ENCODE measurements around the gene RUFY1. TPM values are rescaled to one million over a fixed set of nuclear protein-coding genes. Genes with fewer than 3 reads are reported as not detected.

RUFY1 gene
- total and polyA plus RNA-seq, 10 of the 15 experiments (the other 5 are each of a cell fraction or from before 2014, with no cell fraction given) = 5.7 to 36.3 (median 24.5) TPM

- Histone ChIP-seq H3K79me2 (ENCODE audit: control insufficient read depth, insufficient read depth, low read length) (peaks cover 27% of the 10 kb centered on the region), H3K4me3 (no peak overlapping the region), H3K36me3 (ENCODE audit: control insufficient read depth in 2 of 2, insufficient read depth in 2 of 2, low read length in 1 of 2) (no peaks in the 10 kb centered on the region), H3K9me3 (replicated peaks; ENCODE audit: control insufficient read depth, insufficient read depth, low read length) (no peaks in the 10 kb centered on the region), H3K4me1 (ENCODE audit: control insufficient read depth, insufficient read depth, low read length) (no peaks in the 10 kb centered on the region; the same call in 1 of the 2 replicates), H3K4me2 (ENCODE audit: control insufficient read depth, insufficient read depth) (no peak overlapping the region), H2AFZ (ENCODE audit: control insufficient read depth, low read depth, low read length) (no peak overlapping the region), H4K20me1 (ENCODE audit: control insufficient read depth, insufficient read depth) (no peaks in the 10 kb centered on the region), H3K27me3 (replicated peaks in 1 of 2; ENCODE audit: control insufficient read depth in 2 of 2, insufficient read depth in 2 of 2, low read length in 1 of 2) (no peaks in the 10 kb centered on the region), H3K9ac (ENCODE audit: control insufficient read depth, insufficient read depth, low read length) (no peak overlapping the region), H3K27ac (ENCODE audit: control insufficient read depth, insufficient read depth) (no peak overlapping the region)
- no peak for DNase-seq (ENCODE audit: low read depth, low spot score)
- in situ Hi-C loops (cut with MboI) (loop anchor here (10.0 kb wide), 1 partner anchor 1439 kb away; the partner anchor contains the start of gene N4BP3), intact Hi-C loops (cut with micrococcal nuclease; ENCODE audit: unreplicated experiment) (loop anchor here (5.0 to 10.0 kb wide), 2 partner anchors 123 to 929 kb away; partner anchors contain the start of gene CLK4)
- BruUV-seq (replicated peaks) = no TSS peak
- TF ChIP-seq, protein P1, sequence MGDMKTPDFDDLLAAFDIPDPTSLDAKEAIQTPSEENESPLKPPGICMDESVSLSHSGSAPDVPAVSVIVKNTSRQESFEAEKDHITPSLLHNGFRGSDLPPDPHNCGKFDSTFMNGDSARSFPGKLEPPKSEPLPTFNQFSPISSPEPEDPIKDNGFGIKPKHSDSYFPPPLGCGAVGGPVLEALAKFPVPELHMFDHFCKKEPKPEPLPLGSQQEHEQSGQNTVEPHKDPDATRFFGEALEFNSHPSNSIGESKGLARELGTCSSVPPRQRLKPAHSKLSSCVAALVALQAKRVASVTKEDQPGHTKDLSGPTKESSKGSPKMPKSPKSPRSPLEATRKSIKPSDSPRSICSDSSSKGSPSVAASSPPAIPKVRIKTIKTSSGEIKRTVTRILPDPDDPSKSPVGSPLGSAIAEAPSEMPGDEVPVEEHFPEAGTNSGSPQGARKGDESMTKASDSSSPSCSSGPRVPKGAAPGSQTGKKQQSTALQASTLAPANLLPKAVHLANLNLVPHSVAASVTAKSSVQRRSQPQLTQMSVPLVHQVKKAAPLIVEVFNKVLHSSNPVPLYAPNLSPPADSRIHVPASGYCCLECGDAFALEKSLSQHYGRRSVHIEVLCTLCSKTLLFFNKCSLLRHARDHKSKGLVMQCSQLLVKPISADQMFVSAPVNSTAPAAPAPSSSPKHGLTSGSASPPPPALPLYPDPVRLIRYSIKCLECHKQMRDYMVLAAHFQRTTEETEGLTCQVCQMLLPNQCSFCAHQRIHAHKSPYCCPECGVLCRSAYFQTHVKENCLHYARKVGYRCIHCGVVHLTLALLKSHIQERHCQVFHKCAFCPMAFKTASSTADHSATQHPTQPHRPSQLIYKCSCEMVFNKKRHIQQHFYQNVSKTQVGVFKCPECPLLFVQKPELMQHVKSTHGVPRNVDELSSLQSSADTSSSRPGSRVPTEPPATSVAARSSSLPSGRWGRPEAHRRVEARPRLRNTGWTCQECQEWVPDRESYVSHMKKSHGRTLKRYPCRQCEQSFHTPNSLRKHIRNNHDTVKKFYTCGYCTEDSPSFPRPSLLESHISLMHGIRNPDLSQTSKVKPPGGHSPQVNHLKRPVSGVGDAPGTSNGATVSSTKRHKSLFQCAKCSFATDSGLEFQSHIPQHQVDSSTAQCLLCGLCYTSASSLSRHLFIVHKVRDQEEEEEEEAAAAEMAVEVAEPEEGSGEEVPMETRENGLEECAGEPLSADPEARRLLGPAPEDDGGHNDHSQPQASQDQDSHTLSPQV (IDR thresholded peaks at IDR 0.05) = no peak
- no peak for FAIRE-seq
- no peak for ATAC-seq
- SMC1A ChIA-PET (ENCODE audit: uncharacterized antibody, unreplicated experiment) = no interaction called here
- RAD21 ChIA-PET (ENCODE audit: unreplicated experiment) = no interaction called here
- POLR2A ChIA-PET = no interaction called here
- WGBS (ENCODE audit: insufficient coverage, insufficient replicate concordance, low lambda C conversion rate, missing lambda C conversion rate) = 93% methylated on average over 7 of the region's 7 CpGs
- CTCF ChIA-PET = no interaction called here
Measured at GRCh38 chr5:179553875-179554274, 3.5 kb downstream of the RUFY1 start.

- intact Hi-C loops (cut with micrococcal nuclease; ENCODE audit: unreplicated experiment) = loop anchor here (5.0 to 10.0 kb wide), 3 partner anchors 67 to 930 kb away; partner anchors contain the start of genes CLK4 and HNRNPH1
- H3K4me1 ChIP-seq (ENCODE audit: control insufficient read depth, insufficient read depth, low read length) = peaks cover 2% of the 10 kb centered on the region
- TF ChIP-seq, protein P2, sequence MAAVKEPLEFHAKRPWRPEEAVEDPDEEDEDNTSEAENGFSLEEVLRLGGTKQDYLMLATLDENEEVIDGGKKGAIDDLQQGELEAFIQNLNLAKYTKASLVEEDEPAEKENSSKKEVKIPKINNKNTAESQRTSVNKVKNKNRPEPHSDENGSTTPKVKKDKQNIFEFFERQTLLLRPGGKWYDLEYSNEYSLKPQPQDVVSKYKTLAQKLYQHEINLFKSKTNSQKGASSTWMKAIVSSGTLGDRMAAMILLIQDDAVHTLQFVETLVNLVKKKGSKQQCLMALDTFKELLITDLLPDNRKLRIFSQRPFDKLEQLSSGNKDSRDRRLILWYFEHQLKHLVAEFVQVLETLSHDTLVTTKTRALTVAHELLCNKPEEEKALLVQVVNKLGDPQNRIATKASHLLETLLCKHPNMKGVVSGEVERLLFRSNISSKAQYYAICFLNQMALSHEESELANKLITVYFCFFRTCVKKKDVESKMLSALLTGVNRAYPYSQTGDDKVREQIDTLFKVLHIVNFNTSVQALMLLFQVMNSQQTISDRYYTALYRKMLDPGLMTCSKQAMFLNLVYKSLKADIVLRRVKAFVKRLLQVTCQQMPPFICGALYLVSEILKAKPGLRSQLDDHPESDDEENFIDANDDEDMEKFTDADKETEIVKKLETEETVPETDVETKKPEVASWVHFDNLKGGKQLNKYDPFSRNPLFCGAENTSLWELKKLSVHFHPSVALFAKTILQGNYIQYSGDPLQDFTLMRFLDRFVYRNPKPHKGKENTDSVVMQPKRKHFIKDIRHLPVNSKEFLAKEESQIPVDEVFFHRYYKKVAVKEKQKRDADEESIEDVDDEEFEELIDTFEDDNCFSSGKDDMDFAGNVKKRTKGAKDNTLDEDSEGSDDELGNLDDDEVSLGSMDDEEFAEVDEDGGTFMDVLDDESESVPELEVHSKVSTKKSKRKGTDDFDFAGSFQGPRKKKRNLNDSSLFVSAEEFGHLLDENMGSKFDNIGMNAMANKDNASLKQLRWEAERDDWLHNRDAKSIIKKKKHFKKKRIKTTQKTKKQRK (IDR thresholded peaks at IDR 0.05; ENCODE audit: low read depth, low read length) = no peak
- no peak for TF ChIP-seq EED (IDR thresholded peaks at IDR 0.05; ENCODE audit: low read depth)
- no peak for TF ChIP-seq HCFC1 (IDR thresholded peaks at IDR 0.05; ENCODE audit: low read length)
- no peak for TF ChIP-seq HDAC6 (IDR thresholded peaks at IDR 0.05; ENCODE audit: unreplicated experiment)
- TF ChIP-seq ZNF384 (IDR thresholded peaks at IDR 0.05; ENCODE audit: borderline replicate concordance, low read depth, low read length) = no peak
- TF ChIP-seq ZNF274 (IDR thresholded peaks at IDR 0.05; ENCODE audit: insufficient read depth, insufficient read length) = no peak
- TF ChIP-seq FOXM1 (IDR thresholded peaks at IDR 0.05; ENCODE audit: low read depth, low read length) = no peak
- no peak for TF ChIP-seq SMAD5 (IDR thresholded peaks at IDR 0.05; ENCODE audit: low read depth)
- no peak for TF ChIP-seq ESRRA (IDR thresholded peaks at IDR 0.05; ENCODE audit: low read length)
- no peak for TF ChIP-seq CBX3 (IDR thresholded peaks at IDR 0.05; ENCODE audit: borderline replicate concordance, low read depth)
Measured at GRCh38 chr5:179554981-179555380, 4.6 kb downstream of the RUFY1 start.

More at GRCh38 chr5:179554981-179555380, 4.6 kb downstream of the RUFY1 start:
- WGBS (ENCODE audit: insufficient coverage, insufficient replicate concordance, low lambda C conversion rate, missing lambda C conversion rate) = 86% methylated on average over 6 of the region's 6 CpGs
- Histone ChIP-seq H3K4me2 (ENCODE audit: control insufficient read depth, insufficient read depth) (no peak overlapping the region), H3K9ac (ENCODE audit: control insufficient read depth, insufficient read depth, low read length) (no peak overlapping the region), H4K20me1 (ENCODE audit: control insufficient read depth, insufficient read depth) (no peaks in the 10 kb centered on the region), H3K79me2 (ENCODE audit: control insufficient read depth, insufficient read depth, low read length) (peaks cover 31% of the 10 kb centered on the region), H3K4me3 (no peak overlapping the region), H3K9me3 (replicated peaks; ENCODE audit: control insufficient read depth, insufficient read depth, low read length) (no peaks in the 10 kb centered on the region), H3K27me3 (replicated peaks in 1 of 2; ENCODE audit: control insufficient read depth in 2 of 2, insufficient read depth in 2 of 2, low read length in 1 of 2) (no peaks in the 10 kb centered on the region), H3K36me3 (ENCODE audit: control insufficient read depth in 2 of 2, insufficient read depth in 2 of 2, low read length in 1 of 2) (no peaks in the 10 kb centered on the region; a peak in 1 of 4 replicates), H2AFZ (ENCODE audit: control insufficient read depth, low read depth, low read length) (no peak overlapping the region), H3K27ac (ENCODE audit: control insufficient read depth, insufficient read depth) (no peak overlapping the region)
- in situ Hi-C loops (cut with MboI) = loop anchor here (10.0 kb wide), 1 partner anchor 1440 kb away; the partner anchor contains the start of gene N4BP3
- ATAC-seq = no peak
- ChIA-PET RAD21 (ENCODE audit: unreplicated experiment) (no interaction called here), CTCF (no interaction called here), POLR2A (no interaction called here), SMC1A (ENCODE audit: uncharacterized antibody, unreplicated experiment) (no interaction called here)
- DNase-seq (ENCODE audit: low read depth, low spot score) = no peak
- no peak for FAIRE-seq
- no TSS peak for BruUV-seq (replicated peaks)

All from GM12878 (cell line).